OCI-LY3 (cell line): Measurements from ENCODE around the gene TFAP2A.

ENCODE experiments used
- H2AFZ ChIP-seq: fragments of 200-600, 300-600 bp; shearing (Covaris generic); 2 replicates; pipeline ENCODE4 v1.6.0; 2014; ENCODE audit warnings: antibody characterized with exemption, low read depth, low read length
- H3K27ac ChIP-seq: fragments of 200-600, 300-600 bp; sonication (generic); 2 replicates; pipeline ENCODE4 v1.5.1; 2014; ENCODE audit warnings: mild to moderate bottlenecking, low read length, moderate library complexity, mixed read lengths
- H3K27me3 ChIP-seq: fragments of 200-600, 300-600 bp; sonication (generic); 2 replicates; pipeline ENCODE4 v1.6.1; 2014; ENCODE audit warnings: low read depth, low read length, mixed read lengths
- H3K36me3 ChIP-seq: fragments of 200-600, 300-600 bp; sonication (generic); replicated peaks from 2 replicates; pipeline ENCODE3; 2014; ENCODE audit warnings: low read depth, low read length, mixed read lengths
- H3K4me1 ChIP-seq: fragments of 300-600, 200-600 bp; sonication (generic); 2 replicates; pipeline ENCODE4 v1.6.1; 2014; ENCODE audit warnings: low read length, mixed read lengths
- H3K4me2 ChIP-seq: fragments of 200-600, 300-600 bp; sonication (generic); 2 replicates; pipeline ENCODE4 v1.6.1; 2014; ENCODE audit warnings: low read length, mixed read lengths
- H3K4me3 ChIP-seq: fragments of 300-600, 200-600 bp; sonication (generic); 2 replicates; pipeline ENCODE4 v1.5.1; 2014; ENCODE audit warnings: antibody characterized with exemption, mild to moderate bottlenecking, low read length, moderate library complexity
- H3K79me2 ChIP-seq: fragments of 300-600, 200-600 bp; shearing (Covaris generic); 2 replicates; pipeline ENCODE4 v1.6.1; 2014; ENCODE audit warnings: mild to moderate bottlenecking, low read length, mixed read lengths
- H3K9ac ChIP-seq: fragments of 300-600, 200-600 bp; shearing (Covaris generic); 2 replicates; pipeline ENCODE4 v1.6.0; 2014; ENCODE audit warnings: mild to moderate bottlenecking, low read length, moderate library complexity
- H3K9me3 ChIP-seq: fragments of 200-600, 300-600 bp; shearing (Covaris generic); 2 replicates; pipeline ENCODE4 v1.6.1; 2014; ENCODE audit warnings: low read length, mixed read lengths; ENCODE audit not compliant: insufficient read depth
- H4K20me1 ChIP-seq: fragments of 200-600, 300-600 bp; sonication (generic); 2 replicates; pipeline ENCODE4 v1.6.1; 2016; ENCODE audit warnings: low read length, mixed read lengths; ENCODE audit not compliant: insufficient read depth
- CTCF ChIP-seq: fragments of 200-600, 300-600 bp; sonication (generic); IDR thresholded peaks from 2 replicates; pipeline ENCODE4 v1.5.1; 2014; ENCODE audit warnings: antibody characterized with exemption, low read length, low read depth
- EZH2phosphoT487 ChIP-seq: fragments of 200-600 bp; shearing (Covaris generic); IDR thresholded peaks from 2 replicates; pipeline ENCODE4 v1.6.1; 2018; ENCODE audit warnings: antibody characterized with exemption, mixed run types, low read depth

TFAP2A gene

GRCh38 chr6:10421158-10421920 is 6.5 kb upstream of the TFAP2A start:
- H3K36me3 ChIP-seq = no peaks in the 10 kb centered on the region
- H2AFZ ChIP-seq = no peak overlapping the region
- H3K9ac ChIP-seq = no peak overlapping the region
- no peak overlapping the region for H3K4me2 ChIP-seq
- H3K4me1 ChIP-seq = peaks cover 8% of the 10 kb centered on the region; the same call in 1 of the 2 replicates
- H3K4me3 ChIP-seq = no peak overlapping the region
- TF ChIP-seq EZH2phosphoT487 (no peak), CTCF (no peak)
- no peaks in the 10 kb centered on the region for H3K79me2 ChIP-seq
- no peak overlapping the region for H3K27ac ChIP-seq
- no peaks in the 10 kb centered on the region for H3K9me3 ChIP-seq
- H3K27me3 ChIP-seq = no peaks in the 10 kb centered on the region
- H4K20me1 ChIP-seq = no peaks in the 10 kb centered on the region

- H3K79me2 ChIP-seq = no peaks in the 10 kb centered on the region
- no peaks in the 10 kb centered on the region for H3K36me3 ChIP-seq
- no peaks in the 10 kb centered on the region for H3K9me3 ChIP-seq
- TF ChIP-seq CTCF (no peak), EZH2phosphoT487 (no peak)
- H3K4me3 ChIP-seq = no peak overlapping the region
- no peak overlapping the region for H3K4me2 ChIP-seq
- no peaks in the 10 kb centered on the region for H4K20me1 ChIP-seq
- H3K4me1 ChIP-seq = peaks cover 8% of the 10 kb centered on the region; the same call in 1 of the 2 replicates
- H3K9ac ChIP-seq = no peak overlapping the region
- no peak overlapping the region for H2AFZ ChIP-seq
- H3K27me3 ChIP-seq = no peaks in the 10 kb centered on the region
- H3K27ac ChIP-seq = no peak overlapping the region
These were observed 5.8 kb upstream of the TFAP2A start for GRCh38 chr6:10420546-10421157.

GRCh38 chr6:10419749-10420545 is 5.1 kb upstream of the TFAP2A start:
- H3K4me3 ChIP-seq = no peak overlapping the region
- no peaks in the 10 kb centered on the region for H3K36me3 ChIP-seq
- H3K27me3 ChIP-seq = no peaks in the 10 kb centered on the region
- peaks cover 8% of the 10 kb centered on the region; the same call in 1 of the 2 replicates for H3K4me1 ChIP-seq
- no peak overlapping the region for H3K27ac ChIP-seq
- no peak overlapping the region for H3K9ac ChIP-seq
- H2AFZ ChIP-seq = no peak overlapping the region
- H3K9me3 ChIP-seq = no peaks in the 10 kb centered on the region
- TF ChIP-seq CTCF (no peak), EZH2phosphoT487 (no peak)
- H4K20me1 ChIP-seq = no peaks in the 10 kb centered on the region
- H3K79me2 ChIP-seq = no peaks in the 10 kb centered on the region
- no peak overlapping the region for H3K4me2 ChIP-seq
